NCI-H1048 (cell line): ENCODE measurements around the gene DGUOK.

ENCODE experiments used
- DNase-seq: peaks from one replicate; lab custom pipeline; 2025; lab: John Stamatoyannopoulos, UW

Gene DGUOK

GRCh38 chr2:73952499-73953446 lies 26.1 kb downstream of the DGUOK start:
- no peak for DNase-seq

- DNase-seq = no peak
Observed at GRCh38 chr2:73956218-73956865, 29.7 kb downstream of the DGUOK start.

- no peak for DNase-seq
Observed at GRCh38 chr2:73961274-73961673, 34.6 kb downstream of the DGUOK start.

- DNase-seq = no peak
Observed at GRCh38 chr2:73961823-73962615, 35.3 kb downstream of the DGUOK start.

DNA sequence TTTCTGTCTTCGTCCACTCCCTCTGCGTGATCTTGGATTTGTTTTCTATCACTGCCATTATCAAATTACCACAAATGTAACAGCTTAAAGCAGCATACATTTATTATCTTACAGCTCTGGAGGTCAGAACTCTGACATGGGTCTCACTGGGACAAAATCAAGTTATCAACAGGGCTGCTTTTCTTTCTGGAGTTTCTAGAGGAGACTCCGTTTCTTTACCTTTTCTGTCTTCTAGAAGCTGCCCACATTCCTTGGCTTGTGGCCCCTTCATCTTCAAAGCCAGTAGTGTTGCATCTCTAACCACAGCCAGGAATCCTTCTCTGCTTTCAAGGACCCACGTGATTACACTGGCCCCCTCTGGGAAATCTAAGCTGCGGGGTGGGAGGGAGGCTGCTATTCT lies 36.1 kb downstream of the DGUOK start:
- DNase-seq = no peak

- no peak for DNase-seq
Observed at GRCh38 chr2:73963385-73964120, 36.9 kb downstream of the DGUOK start.

GRCh38 chr2:73964223-73964622 lies 37.5 kb downstream of the DGUOK start:
- no peak for DNase-seq

GRCh38 chr2:73965053-73965452 lies 38.4 kb downstream of the DGUOK start:
- no peak for DNase-seq

DNA sequence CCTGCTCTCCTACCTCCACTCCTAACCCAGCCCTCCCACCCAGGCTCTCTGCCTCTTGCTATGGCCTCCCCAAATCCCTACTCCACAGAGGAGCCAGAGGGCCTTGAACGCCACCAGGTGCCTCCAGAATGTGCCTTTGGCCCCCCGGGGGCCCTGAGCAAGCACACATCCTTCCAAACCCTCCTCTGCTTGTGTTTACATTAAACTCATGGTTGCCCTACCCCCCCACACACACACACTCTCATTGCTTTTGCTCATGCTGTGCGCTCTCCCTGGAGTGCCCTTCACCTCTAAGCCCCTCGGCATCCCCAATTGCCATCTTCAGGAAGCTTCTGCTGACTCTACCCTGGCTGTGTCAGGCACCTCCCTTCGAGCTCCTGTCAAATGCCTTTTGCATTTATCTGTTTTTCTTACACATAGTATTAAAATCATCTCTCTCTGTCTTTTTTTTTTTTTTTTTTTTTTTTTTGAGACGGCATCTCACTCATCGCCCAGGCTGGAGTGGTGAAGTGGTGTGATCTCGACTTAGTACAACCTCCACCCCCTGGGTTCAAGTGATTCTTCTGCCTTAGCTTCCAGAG lies 41.8 kb downstream of the DGUOK start:
- DNase-seq = no peak

GRCh38 chr2:73969356-73969755 lies 42.7 kb downstream of the DGUOK start:
- no peak for DNase-seq

GRCh38 chr2:73970141-73970803 lies 43.6 kb downstream of the DGUOK start:
- DNase-seq = no peak

DNA sequence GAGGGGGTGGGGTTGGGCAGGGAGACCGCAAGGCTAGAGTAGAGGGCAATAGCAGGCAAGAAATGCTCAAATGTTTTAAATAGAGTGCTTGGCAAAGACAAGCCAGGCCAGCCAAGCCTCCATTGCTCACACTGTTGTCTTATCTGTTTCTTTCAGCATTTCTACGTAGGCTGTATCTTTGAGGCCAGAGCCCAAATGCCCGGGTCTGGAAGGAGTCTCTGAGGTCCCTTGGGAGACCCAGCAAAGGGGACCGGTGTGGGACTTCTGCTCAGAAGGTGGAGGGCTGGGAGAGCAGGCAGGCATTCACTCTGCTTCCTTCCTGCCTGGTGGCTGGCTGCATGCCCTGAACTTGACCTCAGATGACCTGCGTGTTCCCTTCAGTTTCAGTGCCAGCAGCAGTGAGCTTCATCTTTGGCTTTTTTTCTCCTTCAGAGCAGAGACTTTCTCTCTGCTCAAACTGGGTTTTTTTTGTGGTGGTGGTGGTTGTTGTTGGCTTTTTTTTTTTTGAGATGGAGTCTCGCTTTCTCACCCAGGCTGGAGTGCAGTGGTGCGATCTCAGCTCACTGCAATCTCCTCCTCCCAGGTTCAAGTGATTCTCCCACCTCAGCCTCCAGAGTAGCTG lies 44.3 kb downstream of the DGUOK start:
- DNase-seq = no peak

DNA sequence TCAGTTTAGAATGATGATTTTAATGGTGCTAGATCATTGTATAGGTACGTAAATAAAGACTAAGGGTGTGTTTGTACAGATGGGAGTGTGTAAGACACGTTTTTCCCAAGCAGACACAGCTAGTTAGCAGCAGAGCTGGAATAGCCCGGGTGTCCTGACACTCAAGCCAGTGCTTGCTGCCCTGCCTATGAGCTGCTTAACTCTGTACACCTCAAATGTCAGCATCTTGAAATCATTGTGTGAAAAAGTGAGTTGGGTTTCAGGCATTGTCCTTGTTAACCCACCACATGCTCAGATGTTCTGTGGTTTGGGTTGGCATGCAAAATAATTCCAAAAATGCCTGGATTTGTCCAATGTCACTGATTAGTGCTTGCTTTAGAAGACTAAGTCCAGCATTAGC lies 45.0 kb downstream of the DGUOK start:
- DNase-seq = no peak

DNA sequence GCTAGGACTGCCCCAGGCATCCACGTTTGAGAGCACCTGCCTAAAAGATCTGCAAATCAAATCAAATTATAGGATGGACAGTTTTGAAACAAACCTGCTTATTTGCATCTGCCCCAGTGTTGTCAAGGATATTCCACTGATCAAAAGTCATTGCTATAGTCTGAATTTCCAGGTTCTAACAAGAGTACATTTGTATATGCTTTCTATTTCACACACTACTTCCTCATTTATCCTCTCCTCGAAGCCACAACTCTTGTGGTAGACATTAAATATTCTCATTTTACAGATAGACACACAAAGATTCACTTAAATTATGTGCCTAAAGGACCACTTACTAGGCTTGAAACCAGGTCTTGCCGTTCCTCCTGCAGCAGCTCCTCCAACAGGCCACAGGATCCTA lies 46.2 kb downstream of the DGUOK start:
- DNase-seq = no peak

DNA sequence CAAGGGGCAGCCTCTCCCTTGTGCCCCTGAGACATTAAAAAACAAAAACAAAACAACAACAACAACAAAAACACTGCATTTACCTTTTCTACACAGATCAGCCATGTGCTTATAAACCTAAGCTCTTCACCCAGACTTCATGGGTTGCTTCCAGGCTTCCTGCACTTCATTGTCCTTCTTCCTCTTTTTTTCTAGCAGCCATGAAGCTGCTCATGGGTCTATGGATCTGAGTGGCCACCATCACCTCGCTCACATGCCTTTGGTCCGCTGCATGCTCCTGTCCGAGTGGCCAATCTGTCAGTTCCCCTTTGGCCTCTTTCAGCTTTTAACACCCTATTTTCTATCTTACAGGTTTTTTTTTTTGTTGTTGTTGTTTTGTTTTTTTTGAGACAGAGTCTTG lies 49.1 kb downstream of the DGUOK start:
- no peak for DNase-seq

- DNase-seq = no peak
Observed at GRCh38 chr2:73976803-73977202, 50.1 kb downstream of the DGUOK start.

DNA sequence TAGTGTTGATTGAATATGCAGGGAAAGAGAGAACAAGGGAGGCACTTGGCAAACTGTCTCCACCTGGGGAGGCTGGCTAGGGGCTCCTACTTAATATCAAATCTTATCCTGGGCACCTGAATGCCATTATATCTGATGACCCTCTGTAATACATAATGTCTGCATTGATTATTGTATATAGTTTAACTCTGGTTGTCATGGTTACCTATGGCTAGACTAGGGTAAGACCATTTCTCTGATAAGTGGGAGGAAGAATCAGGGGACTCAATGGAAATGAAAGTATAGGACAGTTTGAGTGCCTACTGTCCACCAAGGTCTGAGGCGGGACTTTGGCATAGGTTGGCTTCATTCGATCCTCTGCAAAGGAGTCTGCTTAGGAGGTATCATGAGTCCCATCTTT lies 50.8 kb downstream of the DGUOK start:
- DNase-seq = no peak

GRCh38 chr2:73979021-73979420 lies 52.3 kb downstream of the DGUOK start:
- DNase-seq = no peak

GRCh38 chr2:73979686-73980085 lies 53.0 kb downstream of the DGUOK start:
- DNase-seq = no peak

DNA sequence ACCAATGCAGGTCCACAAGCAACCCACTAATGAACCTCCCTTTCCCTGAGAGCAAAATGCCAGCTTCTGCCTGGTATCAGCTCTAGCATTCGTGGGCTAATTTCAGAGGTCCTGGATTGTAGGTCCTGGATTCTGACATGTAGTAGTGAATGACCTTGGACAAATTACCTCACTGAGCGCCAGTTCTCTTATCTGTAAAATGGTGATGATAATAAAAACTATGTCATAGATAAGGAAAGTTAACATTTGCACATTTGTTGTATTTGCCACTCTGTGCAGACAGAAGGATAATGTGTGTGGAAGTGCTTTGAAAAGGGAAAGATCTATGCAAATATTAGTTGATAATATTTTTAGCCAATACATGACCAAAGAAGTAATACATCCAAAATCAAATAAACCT lies 53.9 kb downstream of the DGUOK start:
- DNase-seq = no peak
